Liver (tissue), 9 donors: ENCODE results near the gene ADGRV1. TPM values are rescaled to one million over a fixed set of nuclear protein-coding genes. Genes with fewer than 3 reads are reported as not detected.

Experiments
- DNase-seq: peaks from one replicate; pipeline ENCODE4 v3.0.0-alpha.2; 2017; ENCODE audit warnings: low spot score
- H3K27ac ChIP-seq, 2 donors: one replicate each; pipeline ENCODE4 v1.7.0; 2013; ENCODE audit warnings: inconsistent platforms in 2 of 2, low read length in 2 of 2, control low read depth in 1 of 2, low read depth in 1 of 2, mild to moderate bottlenecking in 1 of 2
- H3K27me3 ChIP-seq, 4 donors: one replicate each; pipeline versions ENCODE4 v1.6.1 to v1.7.0; 2013; ENCODE audit warnings: low read length in 3 of 4, inconsistent platforms in 1 of 4, mild to moderate bottlenecking in 1 of 4, moderate library complexity in 1 of 4; ENCODE audit not compliant: control insufficient read depth in 4 of 4, insufficient read depth in 4 of 4
- H3K36me3 ChIP-seq, 4 donors: one replicate each; pipeline versions ENCODE4 v1.6.1 to v1.7.0; 2013; ENCODE audit warnings: low read length in 3 of 4, mild to moderate bottlenecking in 3 of 4, low read depth in 1 of 4, moderate library complexity in 1 of 4; ENCODE audit not compliant: control insufficient read depth in 4 of 4, insufficient read depth in 3 of 4
- H3K4me1 ChIP-seq, 4 donors: one replicate each; pipeline versions ENCODE4 v1.6.1 to v1.7.0; 2013; ENCODE audit warnings: low read length in 3 of 4, mild to moderate bottlenecking in 3 of 4, moderate library complexity in 1 of 4; ENCODE audit not compliant: control insufficient read depth in 4 of 4, insufficient read depth in 4 of 4
- H3K4me3 ChIP-seq, 3 donors: one replicate each; pipeline versions ENCODE4 v1.6.1 to v1.7.0; 2013; ENCODE audit warnings: low read length in 3 of 3, control low read depth in 1 of 3, low read depth in 1 of 3, mild to moderate bottlenecking in 1 of 3
- H3K9ac ChIP-seq, 2 donors: one replicate each; pipeline ENCODE4 v1.7.0; 2013; ENCODE audit warnings: low read length in 2 of 2, mild to moderate bottlenecking in 2 of 2, moderate library complexity in 2 of 2, control low read depth in 1 of 2, low read depth in 1 of 2
- H3K9me3 ChIP-seq, 4 donors: one replicate each; pipeline versions ENCODE4 v1.6.1 to v1.7.0; 2013; ENCODE audit warnings: low read length in 3 of 4; ENCODE audit not compliant: control insufficient read depth in 4 of 4
- ATF3 ChIP-seq: IDR thresholded peaks from 2 replicates; pipeline ENCODE4 v1.6.1; 2016; ENCODE audit warnings: antibody characterized with exemption
- CTCF ChIP-seq: fragments of 150-350 bp; IDR thresholded peaks from 2 replicates; pipeline ENCODE4 v1.5.1; 2017; ENCODE audit warnings: improper control_type of control experiment, low read depth, low read length; ENCODE audit not compliant: missing input control
- EGR1 ChIP-seq, 2 donors: IDR thresholded peaks; 2 replicates each; pipeline ENCODE4 v1.6.1; 2016 to 2018; ENCODE audit warnings: antibody characterized with exemption in 2 of 2, low read depth in 2 of 2
- FOXA1 ChIP-seq: IDR thresholded peaks from 2 replicates; pipeline ENCODE4 v1.6.1; 2016; ENCODE audit warnings: antibody characterized with exemption
- GABPA ChIP-seq, 2 donors: IDR thresholded peaks in 1 of 2; conservative IDR thresholded peaks in 1 of 2; 2 replicates each; pipeline ENCODE4 v1.6.1; 2016; ENCODE audit warnings: antibody characterized with exemption in 2 of 2, mild to moderate bottlenecking in 1 of 2, moderate library complexity in 1 of 2
- HNF4A ChIP-seq, 2 donors: conservative IDR thresholded peaks; 2 replicates each; pipeline ENCODE4 v1.6.1; 2016; ENCODE audit warnings: antibody characterized with exemption in 2 of 2, mild to moderate bottlenecking in 2 of 2
- HNF4G ChIP-seq: IDR thresholded peaks from 2 replicates; pipeline ENCODE4 v1.6.1; 2016; ENCODE audit warnings: antibody characterized with exemption
- JUND ChIP-seq, 2 donors: IDR thresholded peaks; 2 replicates each; pipeline ENCODE4 v1.6.1; 2016; ENCODE audit warnings: antibody characterized with exemption in 2 of 2
- MAX ChIP-seq: IDR thresholded peaks from 2 replicates; pipeline ENCODE4 v1.6.1; 2016; ENCODE audit warnings: antibody characterized with exemption
- NR2F2 ChIP-seq: IDR thresholded peaks from 2 replicates; pipeline ENCODE4 v1.6.1; 2016; ENCODE audit warnings: antibody characterized with exemption
- RAD21 ChIP-seq, 2 donors: IDR thresholded peaks; 2 replicates each; pipeline ENCODE4 v1.6.1; 2016; ENCODE audit warnings: antibody characterized with exemption in 2 of 2, mild to moderate bottlenecking in 2 of 2
- REST ChIP-seq: IDR thresholded peaks from 2 replicates; pipeline ENCODE4 v1.6.1; 2016; ENCODE audit warnings: antibody characterized with exemption, mild to moderate bottlenecking
- RXRA ChIP-seq, 2 donors: IDR thresholded peaks; 2 replicates each; pipeline ENCODE4 v1.6.1; 2017 to 2018; ENCODE audit warnings: antibody characterized with exemption in 2 of 2, mild to moderate bottlenecking in 1 of 2
- SP1 ChIP-seq: IDR thresholded peaks from 2 replicates; pipeline ENCODE4 v1.6.1; 2018; ENCODE audit warnings: antibody characterized with exemption, mild to moderate bottlenecking
- TAF1 ChIP-seq: conservative IDR thresholded peaks from 2 replicates; pipeline ENCODE4 v1.6.1; 2016; ENCODE audit warnings: antibody characterized with exemption, mild to moderate bottlenecking
- ZBTB33 ChIP-seq: IDR thresholded peaks from 2 replicates; pipeline ENCODE4 v1.6.1; 2016; ENCODE audit warnings: antibody characterized with exemption
- WGBS: extraction: QIAGEN DNeasy Blood & Tissue Kit; methylation state at CpG from one replicate; pipeline ENCODE4 v1.1.7; 2013; 5-methylcytosine and 5-hydroxymethylcytosine counted together
- polyA plus RNA-seq, 2 donors: library from polyadenylated mRNA; stranded (reverse) in 1 of 2; unstranded in 1 of 2; fragments of 200-250 nt in 1 of 2; fragments of >200 nt in 1 of 2; fragmentation: Nextera tagmentation in 1 of 2; extraction: Ambion mirVana in 1 of 2; gene quantifications; one replicate each; pipeline versions ENCODE4 v1.2.1 to v1.2.3, GENCODE V29; 2013 to 2015
- total RNA-seq, 2 donors: library from RNA; depleted of rRNA; stranded (reverse); fragments of >200 nt; gene quantifications; one replicate each; pipeline ENCODE4 v1.2.3, GENCODE V29; 2014
- donor health status: healthy.
- donor health status: healthy.
- donor health status: healthy.
- donor health status: healthy.
- donor health status: healthy.

The ADGRV1 gene
- total and polyA plus RNA-seq, 4 donors, result 5.1 to 15.5 (median 9.6) TPM

GRCh38 chr5:90571147-90571773 is 12.7 kb downstream of the ADGRV1 start:
- peaks cover 0 to 7% (median 2%) of the 10 kb centered on the region in 4 donors for H3K27me3 ChIP-seq
- H3K36me3 ChIP-seq, result no peaks in the 10 kb centered on the region
- no peak for DNase-seq
- 89% methylated on average over 1 of the region's 1 CpG for WGBS
- H3K4me3 ChIP-seq, result no peak overlapping the region
- TF ChIP-seq ZBTB33 (no peak), NR2F2 (no peak), RAD21 (IDR thresholded peaks at IDR 0.05) (no peak), JUND (IDR thresholded peaks at IDR 0.05) (no peak), HNF4A (conservative IDR thresholded peaks at IDR 0.05) (no peak), MAX (no peak), HNF4G (no peak), EGR1 (IDR thresholded peaks at IDR 0.05; ENCODE audit: low read depth in 2 of 2) (no peak), TAF1 (no peak), RXRA (IDR thresholded peaks at IDR 0.05) (no peak), GABPA (IDR thresholded peaks at IDR 0.05 in 1 of 2, conservative IDR thresholded peaks at IDR 0.05 in 1 of 2) (no peak), CTCF (no peak), REST (no peak), ATF3 (no peak), FOXA1 (no peak), SP1 (no peak)
- no peak overlapping the region for H3K9ac ChIP-seq
- H3K27ac ChIP-seq, result no peak overlapping the region
- no peaks in the 10 kb centered on the region for H3K4me1 ChIP-seq
- peaks cover 0 to 3% (median 0%) of the 10 kb centered on the region in 4 donors for H3K9me3 ChIP-seq
